Measurements from ENCODE around the gene IDH2. TPM values are rescaled to one million over a fixed set of nuclear protein-coding genes. Genes with fewer than 3 reads are reported as not detected.

Gene IDH2
- total and polyA plus RNA-seq, 4 donors: 65.5 to 144 (median 126) TPM

Small RNA genes lying within 50 kb of the gene (small RNA-seq; reads per million reads assigned to genes)
- gene RF00066 (ENCODE audit: low replicate concordance): not detected

Other genes starting within 250 kb of the IDH2 start
- gene AP3S2, start 208.5 kb downstream of the IDH2 start, total RNA-seq: 10 to 100 TPM; 47.1 to 66.0 TPM
- 10 to 100 TPM; 43.6 to 50.5 TPM for gene AP3S2, start 208.5 kb downstream of the IDH2 start, polyA plus RNA-seq (ENCODE audit: insufficient read length in 2 of 2)
- 10 to 100 TPM; 16.1 to 16.6 TPM for gene ARPIN, start 189.5 kb downstream of the IDH2 start, total RNA-seq
- 10 to 100 TPM; 25.2 to 26.6 TPM for gene ARPIN, start 189.5 kb downstream of the IDH2 start, polyA plus RNA-seq (ENCODE audit: insufficient read length in 2 of 2)
- gene ZNF710, start 101.1 kb downstream of the IDH2 start, total RNA-seq: 10 to 100 TPM in 1 of 2 donors, 1 to 10 TPM in 1; 5.3 to 11.4 TPM
- 10 to 100 TPM; 23.6 to 33.0 TPM for gene ZNF710, start 101.1 kb downstream of the IDH2 start, polyA plus RNA-seq (ENCODE audit: insufficient read length in 2 of 2)
- gene SEMA4B, start 98.9 kb upstream of the IDH2 start, total RNA-seq: 10 to 100 TPM; 12.5 to 40.4 TPM
- gene SEMA4B, start 98.9 kb upstream of the IDH2 start, polyA plus RNA-seq (ENCODE audit: insufficient read length in 2 of 2): 10 to 100 TPM; 49.1 to 67.6 TPM
- 10 to 100 TPM; 11.5 to 28.5 TPM for gene CIB1, start 131.5 kb upstream of the IDH2 start, total RNA-seq
- gene CIB1, start 131.5 kb upstream of the IDH2 start, polyA plus RNA-seq (ENCODE audit: insufficient read length in 2 of 2): 10 to 100 TPM; 29.5 to 32.9 TPM
- 1 to 10 TPM; 6.0 to 7.3 TPM for gene GDPGP1, start 131.7 kb upstream of the IDH2 start, total RNA-seq
- 1 to 10 TPM; 3.7 to 7.8 TPM for gene GDPGP1, start 131.7 kb upstream of the IDH2 start, polyA plus RNA-seq (ENCODE audit: insufficient read length in 2 of 2)
- gene TTLL13, start 147.1 kb upstream of the IDH2 start, total RNA-seq: under 1 TPM; 0.28 to 0.30 TPM
- gene TTLL13, start 147.1 kb upstream of the IDH2 start, polyA plus RNA-seq (ENCODE audit: insufficient read length in 2 of 2): under 1 TPM; 0.30 to 0.51 TPM
- gene NGRN, start 163.2 kb upstream of the IDH2 start, total RNA-seq: 100 to 1,000 TPM; 154 to 180 TPM
- gene NGRN, start 163.2 kb upstream of the IDH2 start, polyA plus RNA-seq (ENCODE audit: insufficient read length in 2 of 2): 100 to 1,000 TPM; 323 to 356 TPM
- 1 to 10 TPM; 5.3 to 6.6 TPM for gene ZNF774, start 249.8 kb upstream of the IDH2 start, total RNA-seq
- gene ZNF774, start 249.8 kb upstream of the IDH2 start, polyA plus RNA-seq (ENCODE audit: insufficient read length in 2 of 2): 10 to 100 TPM in 1 of 2 donors, 1 to 10 TPM in 1; 8.3 to 13.4 TPM

All from spinal cord (tissue), 4 donors.